ENCODE data around the gene KLF15. TPM values are rescaled to one million over a fixed set of nuclear protein-coding genes. Genes with fewer than 3 reads are reported as not detected.

KLF15 gene
- total and polyA plus RNA-seq, 2 of the 8 experiments (the other 6 are each of a cell fraction or from before 2014, with no cell fraction given), result 15.7 to 19.5 TPM

- TF ChIP-seq CTBP2 (IDR thresholded peaks at IDR 0.05; ENCODE audit: borderline replicate concordance, insufficient read depth, insufficient read length, low read length), result no peak
- TF ChIP-seq RBBP5 (IDR thresholded peaks at IDR 0.05; ENCODE audit: borderline replicate concordance, low read depth, low read length), result no peak
- no peak for TF ChIP-seq CBX5 (IDR thresholded peaks at IDR 0.05; ENCODE audit: low read depth, low read length)
- TF ChIP-seq FOSL1 (IDR thresholded peaks at IDR 0.05; ENCODE audit: insufficient read depth, low read depth, low read length), result no peak
- no peak for TF ChIP-seq EGR1 (IDR thresholded peaks at IDR 0.05; ENCODE audit: borderline replicate concordance, low read depth, low read length)
Observed at GRCh38 chr3:126295407-126295939, 61.7 kb downstream of the KLF15 start (continued).

Data from H1 (cell line).